ENCODE data around the gene TMEM63B.

GRCh38 chr6:44135875-44136274 lies 8.5 kb downstream of the TMEM63B start:
- TF ChIP-seq POLR2A (IDR thresholded peaks at IDR 0.05): no peak
- no peak for TF ChIP-seq CTCF (IDR thresholded peaks at IDR 0.05)
